ENCODE measurements around the gene NEURL1B. TPM values are rescaled to one million over a fixed set of nuclear protein-coding genes. Genes with fewer than 3 reads are reported as not detected.

NEURL1B gene
- polyA plus RNA-seq, 1 of the 3 experiments (the other 2 are of a cell fraction): 2.8 TPM

DNA sequence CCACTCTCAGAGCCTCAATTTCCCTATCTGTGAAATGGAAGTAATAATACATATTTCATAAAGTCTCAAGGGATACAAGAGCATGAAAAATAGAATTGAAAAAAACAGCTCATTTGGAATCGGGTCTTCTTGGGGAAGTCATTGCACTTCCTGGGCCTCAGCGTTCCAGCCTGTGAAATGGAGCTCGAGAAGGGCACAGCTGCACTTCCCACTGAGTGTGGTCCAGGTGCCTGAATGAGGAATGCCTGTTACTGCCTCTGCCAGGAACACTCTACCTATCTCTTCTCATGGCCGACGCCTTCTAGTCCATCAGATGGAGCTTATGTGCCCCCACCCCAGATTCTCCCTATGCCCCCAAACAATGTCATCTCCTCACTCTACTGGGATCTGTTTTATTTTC, 924 bp upstream of the NEURL1B start:
- Histone ChIP-seq H3K9me2 (no peaks in the 10 kb centered on the region), H3K36me3 (replicated peaks in 1 of 2; ENCODE audit: control insufficient read depth in 1 of 2, insufficient read depth in 2 of 2, low read length in 1 of 2) (no peaks in the 10 kb centered on the region), H4K20me1 (ENCODE audit: insufficient read depth) (no peaks in the 10 kb centered on the region), H3K27me3 (ENCODE audit: insufficient read depth) (no peaks in the 10 kb centered on the region), H3K4me1 (ENCODE audit: control insufficient read depth in 1 of 2, insufficient read depth in 2 of 2, low read depth in 1 of 2, low read length in 1 of 2) (peaks cover 5 to 29% of the 10 kb centered on the region in 2 experiments; a peak in 2 of 4 replicates), H3K4me2 (peak overlapping the region; percentile 96; the same call in 1 of the 2 replicates), H3K79me2 (ENCODE audit: insufficient read depth) (peaks cover 10% of the 10 kb centered on the region; the same call in 1 of the 2 replicates), H2AFZ (ENCODE audit: low read depth) (peak overlapping the region; percentile 97; the same call in 1 of the 2 replicates), H3K9ac (peak overlapping the region; percentile 78; the same call in 1 of the 2 replicates), H3K9me3 (no peaks in the 10 kb centered on the region), H3K27ac (ENCODE audit: low read depth in 2 of 2, low read length in 1 of 2) (no peak overlapping the region), H3F3A (replicated peaks; ENCODE audit: insufficient read depth) (peaks cover 4% of the 10 kb centered on the region), H3K4me3 (ENCODE audit: low read depth in 2 of 2, low read length in 1 of 2) (no peak overlapping the region)
- TF ChIP-seq SMC3 (IDR thresholded peaks at IDR 0.05; ENCODE audit: low read depth, low read length) (no peak), FOSL2 (IDR thresholded peaks at IDR 0.05; ENCODE audit: borderline replicate concordance, low read depth) (no peak), GATA2 (CRISPR knock-in tag; IDR thresholded peaks at IDR 0.05) (no peak), MXI1 (IDR thresholded peaks at IDR 0.05; ENCODE audit: low read depth, low read length) (no peak), CHD2 (IDR thresholded peaks at IDR 0.05; ENCODE audit: low read length, partially characterized antibody) (no peak), POLR2AphosphoS5 (IDR thresholded peaks at IDR 0.05; ENCODE audit: low read depth, low read length) (no peak), NFIC (IDR thresholded peaks at IDR 0.05; ENCODE audit: borderline replicate concordance) (no peak), RXRA (IDR thresholded peaks at IDR 0.05; ENCODE audit: borderline replicate concordance, low read depth) (no peak)
- TF ChIP-seq, protein P1, sequence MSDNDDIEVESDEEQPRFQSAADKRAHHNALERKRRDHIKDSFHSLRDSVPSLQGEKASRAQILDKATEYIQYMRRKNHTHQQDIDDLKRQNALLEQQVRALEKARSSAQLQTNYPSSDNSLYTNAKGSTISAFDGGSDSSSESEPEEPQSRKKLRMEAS (IDR thresholded peaks at IDR 0.05; ENCODE audit: low read depth): no peak
- 100% methylated on average over 5 of the region's 5 CpGs for WGBS (ENCODE audit: low lambda C conversion rate)
- CTCF ChIA-PET: interaction anchor here (0.8 to 6.7 kb wide), 6 partner anchors 10 to 180 kb away, joined by 3 to 71 read pairs (median 4); no protein-coding TSS in a partner anchor
- POLR2A ChIA-PET: no interaction called here
- no peak for DNase-seq

DNA sequence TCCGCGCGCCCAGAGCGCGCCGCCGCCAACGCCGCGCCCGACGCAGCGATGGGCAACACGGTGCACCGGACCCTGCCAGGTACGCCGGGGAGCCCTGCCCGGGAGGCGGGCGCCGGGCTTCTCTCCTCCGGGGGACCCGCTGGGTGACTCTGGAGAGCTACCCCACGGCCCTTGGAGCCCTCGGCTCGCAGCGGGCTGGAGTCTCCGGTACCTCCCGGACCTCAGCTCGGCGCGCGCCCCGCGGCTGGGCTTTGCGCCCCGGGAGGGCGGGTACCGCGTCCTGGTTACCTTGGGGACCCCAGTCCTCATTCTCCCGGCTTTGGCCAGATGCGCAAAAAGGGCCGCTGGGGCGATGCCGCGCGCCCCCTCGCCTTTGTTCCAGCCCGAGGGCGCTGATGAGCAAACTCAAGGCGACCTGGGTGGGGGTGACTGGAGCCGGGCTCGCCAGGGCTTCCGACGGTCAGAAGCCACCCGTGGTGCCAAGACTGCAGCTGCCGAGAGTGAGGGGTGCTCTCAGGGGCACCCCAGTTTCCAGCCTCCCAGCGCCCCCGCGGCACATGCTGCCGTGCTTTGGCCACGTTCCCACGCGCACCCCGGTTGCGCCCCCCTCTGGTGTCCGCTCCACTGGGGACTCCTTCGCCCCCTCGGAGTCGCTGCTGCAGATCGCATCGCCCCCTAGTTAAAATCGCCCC, 442 bp downstream of the NEURL1B start:
- 0 out of 2 replicates have a peak, but pooled peaks have one; percentile 19 for TF ChIP-seq MXI1 (IDR thresholded peaks at IDR 0.05; ENCODE audit: low read depth, low read length)
- peak; percentile 30; the same call in 1 of the 2 replicates for TF ChIP-seq RAD21 (IDR thresholded peaks at IDR 0.05; ENCODE audit: low read length)
- TF ChIP-seq MEF2A (IDR thresholded peaks at IDR 0.05; ENCODE audit: borderline replicate concordance, low read depth): no peak
- TF ChIP-seq, protein P2, sequence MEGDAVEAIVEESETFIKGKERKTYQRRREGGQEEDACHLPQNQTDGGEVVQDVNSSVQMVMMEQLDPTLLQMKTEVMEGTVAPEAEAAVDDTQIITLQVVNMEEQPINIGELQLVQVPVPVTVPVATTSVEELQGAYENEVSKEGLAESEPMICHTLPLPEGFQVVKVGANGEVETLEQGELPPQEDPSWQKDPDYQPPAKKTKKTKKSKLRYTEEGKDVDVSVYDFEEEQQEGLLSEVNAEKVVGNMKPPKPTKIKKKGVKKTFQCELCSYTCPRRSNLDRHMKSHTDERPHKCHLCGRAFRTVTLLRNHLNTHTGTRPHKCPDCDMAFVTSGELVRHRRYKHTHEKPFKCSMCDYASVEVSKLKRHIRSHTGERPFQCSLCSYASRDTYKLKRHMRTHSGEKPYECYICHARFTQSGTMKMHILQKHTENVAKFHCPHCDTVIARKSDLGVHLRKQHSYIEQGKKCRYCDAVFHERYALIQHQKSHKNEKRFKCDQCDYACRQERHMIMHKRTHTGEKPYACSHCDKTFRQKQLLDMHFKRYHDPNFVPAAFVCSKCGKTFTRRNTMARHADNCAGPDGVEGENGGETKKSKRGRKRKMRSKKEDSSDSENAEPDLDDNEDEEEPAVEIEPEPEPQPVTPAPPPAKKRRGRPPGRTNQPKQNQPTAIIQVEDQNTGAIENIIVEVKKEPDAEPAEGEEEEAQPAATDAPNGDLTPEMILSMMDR (IDR thresholded peaks at IDR 0.05): peak; percentile 52
- TF ChIP-seq ELF1 (IDR thresholded peaks at IDR 0.05): no peak
- peak; percentile 41; the same call in 1 of the 2 replicates for TF ChIP-seq NFIC (IDR thresholded peaks at IDR 0.05; ENCODE audit: borderline replicate concordance)
- no peak for TF ChIP-seq NRF1 (IDR thresholded peaks at IDR 0.05; ENCODE audit: low read depth, low read length)
- TF ChIP-seq SMC3 (IDR thresholded peaks at IDR 0.05; ENCODE audit: low read depth, low read length): peak; percentile 28
- TF ChIP-seq, protein P3, sequence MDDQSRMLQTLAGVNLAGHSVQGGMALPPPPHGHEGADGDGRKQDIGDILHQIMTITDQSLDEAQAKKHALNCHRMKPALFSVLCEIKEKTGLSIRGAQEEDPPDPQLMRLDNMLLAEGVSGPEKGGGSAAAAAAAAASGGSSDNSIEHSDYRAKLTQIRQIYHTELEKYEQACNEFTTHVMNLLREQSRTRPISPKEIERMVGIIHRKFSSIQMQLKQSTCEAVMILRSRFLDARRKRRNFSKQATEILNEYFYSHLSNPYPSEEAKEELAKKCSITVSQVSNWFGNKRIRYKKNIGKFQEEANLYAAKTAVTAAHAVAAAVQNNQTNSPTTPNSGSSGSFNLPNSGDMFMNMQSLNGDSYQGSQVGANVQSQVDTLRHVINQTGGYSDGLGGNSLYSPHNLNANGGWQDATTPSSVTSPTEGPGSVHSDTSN (IDR thresholded peaks at IDR 0.05): no peak
- TF ChIP-seq, protein P1 (IDR thresholded peaks at IDR 0.05; ENCODE audit: low read depth): no peak
- TF ChIP-seq, protein P4, sequence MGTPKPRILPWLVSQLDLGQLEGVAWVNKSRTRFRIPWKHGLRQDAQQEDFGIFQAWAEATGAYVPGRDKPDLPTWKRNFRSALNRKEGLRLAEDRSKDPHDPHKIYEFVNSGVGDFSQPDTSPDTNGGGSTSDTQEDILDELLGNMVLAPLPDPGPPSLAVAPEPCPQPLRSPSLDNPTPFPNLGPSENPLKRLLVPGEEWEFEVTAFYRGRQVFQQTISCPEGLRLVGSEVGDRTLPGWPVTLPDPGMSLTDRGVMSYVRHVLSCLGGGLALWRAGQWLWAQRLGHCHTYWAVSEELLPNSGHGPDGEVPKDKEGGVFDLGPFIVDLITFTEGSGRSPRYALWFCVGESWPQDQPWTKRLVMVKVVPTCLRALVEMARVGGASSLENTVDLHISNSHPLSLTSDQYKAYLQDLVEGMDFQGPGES (IDR thresholded peaks at IDR 0.05; ENCODE audit: low read depth, low read length): no peak
- 0 out of 2 replicates have a peak, but pooled peaks have one; percentile 41 for TF ChIP-seq FOXM1 (IDR thresholded peaks at IDR 0.05; ENCODE audit: low read depth)
- TF ChIP-seq TEAD4 (IDR thresholded peaks at IDR 0.05; ENCODE audit: borderline replicate concordance, insufficient read depth): no peak
- peaks cover 4% of the 10 kb centered on the region for H3F3A ChIP-seq (replicated peaks; ENCODE audit: insufficient read depth)
- ChIA-PET POLR2A (interaction anchor here (2.8 kb wide), 1 partner anchor 18 kb away, joined by 7 read pairs; no protein-coding TSS in a partner anchor), CTCF (interaction anchor here (0.5 to 6.7 kb wide), 20 partner anchors 10 to 1278 kb away, joined by 3 to 71 read pairs (median 4); no protein-coding TSS in a partner anchor)
- peak overlapping the region in 1 of 2 experiments; percentile 43; a peak in 1 of 4 replicates for H3K27ac ChIP-seq (ENCODE audit: low read depth in 2 of 2, low read length in 1 of 2)
- DNase-seq: peak; percentile 83
- WGBS (ENCODE audit: low lambda C conversion rate): 8% methylated on average over 17 of the region's 73 CpGs
- peaks cover 5 to 33% of the 10 kb centered on the region in 2 experiments; a peak in 2 of 4 replicates for H3K4me1 ChIP-seq (ENCODE audit: control insufficient read depth in 1 of 2, insufficient read depth in 2 of 2, low read depth in 1 of 2, low read length in 1 of 2)
- H3K9me3 ChIP-seq: no peaks in the 10 kb centered on the region
- H3K27me3 ChIP-seq (ENCODE audit: insufficient read depth): no peaks in the 10 kb centered on the region
- H3K9me2 ChIP-seq: no peaks in the 10 kb centered on the region
- peaks cover 13% of the 10 kb centered on the region; the same call in 1 of the 2 replicates for H3K79me2 ChIP-seq (ENCODE audit: insufficient read depth)
- peak overlapping the region; percentile 89 to 91 for H3K4me3 ChIP-seq (ENCODE audit: low read depth in 2 of 2, low read length in 1 of 2)
- H3K9ac ChIP-seq: peak overlapping the region; percentile 80
- H3K4me2 ChIP-seq: peak overlapping the region; percentile 96
- H4K20me1 ChIP-seq (ENCODE audit: insufficient read depth): no peaks in the 10 kb centered on the region
- H3K36me3 ChIP-seq (replicated peaks in 1 of 2; ENCODE audit: control insufficient read depth in 1 of 2, insufficient read depth in 2 of 2, low read length in 1 of 2): no peaks in the 10 kb centered on the region
- H2AFZ ChIP-seq (ENCODE audit: low read depth): peak overlapping the region; percentile 72
